OCI-LY7 (cell line): ENCODE results near the gene LCN12. TPM values are rescaled to one million over a fixed set of nuclear protein-coding genes. Genes with fewer than 3 reads are reported as not detected.

Experiments used
- BruUV-seq: library from RNA; stranded (reverse); fragments of 400-500 nt; replicated peaks from 2 replicates; lab custom pipeline; 2021; lab: Mats Ljungman, UMichigan
- CTCF ChIA-PET: fragments of 300-600 bp; sonication (Branson Sonifier 250); formaldehyde crosslinking; loops from one replicate; lab custom pipeline; 2022; ENCODE audit warnings: antibody characterized with exemption; ENCODE audit not compliant: unreplicated experiment; lab: Charles Lee
- POLR2A ChIA-PET: fragments of 300-600 bp; sonication (Branson Sonifier 250); formaldehyde crosslinking; loops from one replicate; lab custom pipeline; 2022; ENCODE audit warnings: antibody characterized with exemption; lab: Charles Lee
- DNase-seq: peaks from one replicate; pipeline ENCODE4 v3.0.0-alpha.2; 2015; ENCODE audit warnings: low spot score
- H2AFZ ChIP-seq: fragments of 200-600 bp; sonication (generic), shearing (Covaris generic); 2 replicates; pipeline ENCODE4 v1.6.1; 2014; ENCODE audit warnings: mild to moderate bottlenecking, antibody characterized with exemption, low read length, moderate library complexity
- H3K27ac ChIP-seq: fragments of 200-600 bp; sonication (generic); 2 replicates; pipeline ENCODE4 v1.5.1; 2014; ENCODE audit warnings: mixed run types, low read depth, mild to moderate bottlenecking, moderate library complexity, low read length, inconsistent platforms; ENCODE audit not compliant: poor library complexity, severe bottlenecking
- H3K36me3 ChIP-seq: fragments of 200-600 bp; sonication (generic); 2 replicates; pipeline ENCODE4 v1.6.1; 2014; ENCODE audit warnings: mild to moderate bottlenecking, antibody characterized with exemption, low read length, moderate library complexity, mixed read lengths; ENCODE audit not compliant: insufficient read depth
- H3K4me1 ChIP-seq: fragments of 200-600 bp; sonication (generic); 2 replicates; pipeline ENCODE4 v1.5.1; 2014; ENCODE audit warnings: mild to moderate bottlenecking, low read length; ENCODE audit not compliant: insufficient read depth, poor library complexity, severe bottlenecking
- H3K4me2 ChIP-seq: fragments of 200-600 bp; sonication (generic); 2 replicates; pipeline ENCODE4 v1.6.1; 2014; ENCODE audit warnings: mild to moderate bottlenecking, low read length
- H3K4me3 ChIP-seq: fragments of 200-600 bp; sonication (generic); 2 replicates; pipeline ENCODE4 v1.5.1; 2014; ENCODE audit warnings: mild to moderate bottlenecking, low read depth, low read length; ENCODE audit not compliant: poor library complexity, severe bottlenecking
- H3K79me2 ChIP-seq: fragments of 200-600 bp; sonication (generic); 2 replicates; pipeline ENCODE4 v1.6.1; 2016; ENCODE audit warnings: low read depth, mild to moderate bottlenecking, low read length, moderate library complexity, mixed read lengths; ENCODE audit not compliant: insufficient read depth
- H3K9me2 ChIP-seq: fragments of 200-600 bp; sonication (generic); 2 replicates; pipeline ENCODE4 v1.6.1; 2016; ENCODE audit warnings: mild to moderate bottlenecking, low read length, mixed read lengths; ENCODE audit not compliant: insufficient read depth
- H3K9me3 ChIP-seq: fragments of 200-600 bp; sonication (generic); 2 replicates; pipeline ENCODE4 v1.6.1; 2014; ENCODE audit warnings: mild to moderate bottlenecking, mixed run types, low read length, mixed read lengths
- H4K20me1 ChIP-seq: fragments of 200-600 bp; sonication (generic); 2 replicates; pipeline ENCODE4 v1.6.1; 2014; ENCODE audit warnings: mild to moderate bottlenecking, antibody characterized with exemption, low read length, moderate library complexity, mixed read lengths; ENCODE audit not compliant: insufficient read depth
- EZH2phosphoT487 ChIP-seq: fragments of 200-600 bp; sonication (generic); IDR thresholded peaks from 2 replicates; pipeline ENCODE4 v1.6.1; 2018; ENCODE audit warnings: low read depth, borderline replicate concordance, mild to moderate bottlenecking, mixed run types, antibody characterized with exemption, low read length, moderate library complexity, mixed read lengths
- intact Hi-C: fragments of 100-400 bp; cut with micrococcal nuclease; formaldehyde crosslinking; loops from one replicate; pipeline ENCODE4 v1.10.0; 2022; ENCODE audit not compliant: unreplicated experiment
- total RNA-seq, 2 experiments: library from RNA; depleted of rRNA in 1 of 2; stranded (reverse); fragments of >200 nt in 1 of 2; shearing (Covaris generic) in 1 of 2; gene quantifications; 2 replicates each; pipeline ENCODE4 v1.2.3, GENCODE V29; 2014 to 2022
- TF ChIP-seq, protein P1 (sequence below): fragments of 200-600 bp; sonication (generic); conservative IDR thresholded peaks from 2 replicates; pipeline ENCODE4 v1.5.1; 2014; ENCODE audit warnings: mild to moderate bottlenecking, antibody characterized with exemption, low read length, moderate library complexity, mixed read lengths

Gene LCN12
- total RNA-seq, 2 experiments from 2014 or later: 0.95 to 3.7 TPM

DNA sequence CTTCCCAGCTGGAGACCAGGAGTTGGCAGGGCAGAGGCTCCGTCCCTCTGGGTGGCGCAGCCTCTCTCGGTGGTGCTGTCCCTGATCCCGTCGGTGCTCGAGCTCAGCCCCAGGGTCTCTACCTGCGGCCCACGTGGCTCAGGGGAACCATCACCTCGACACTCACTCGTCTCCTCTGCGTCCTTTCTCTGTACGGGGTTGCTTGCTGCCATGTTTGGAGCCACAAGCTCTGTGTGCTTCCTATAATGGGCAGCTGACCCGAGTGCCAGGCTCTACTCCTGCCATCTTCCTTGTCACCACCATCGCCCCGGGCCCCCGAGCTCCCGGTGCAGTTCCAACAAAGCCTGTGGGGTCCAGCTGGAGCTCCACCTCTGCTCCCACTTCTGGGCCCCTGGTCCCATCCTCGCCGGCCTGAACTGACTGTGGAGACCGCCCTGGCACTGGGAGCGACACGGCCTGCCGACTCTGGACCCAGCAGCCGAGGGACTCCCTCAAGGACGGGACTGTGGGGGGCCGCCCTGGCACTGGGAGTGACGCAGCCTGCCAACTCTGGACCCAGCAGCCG is 12.6 kb upstream of the LCN12 start:
- DNase-seq: no peak
- H3K27ac ChIP-seq: no peak overlapping the region
- TF ChIP-seq EZH2phosphoT487: no peak
- TF ChIP-seq, protein P1, sequence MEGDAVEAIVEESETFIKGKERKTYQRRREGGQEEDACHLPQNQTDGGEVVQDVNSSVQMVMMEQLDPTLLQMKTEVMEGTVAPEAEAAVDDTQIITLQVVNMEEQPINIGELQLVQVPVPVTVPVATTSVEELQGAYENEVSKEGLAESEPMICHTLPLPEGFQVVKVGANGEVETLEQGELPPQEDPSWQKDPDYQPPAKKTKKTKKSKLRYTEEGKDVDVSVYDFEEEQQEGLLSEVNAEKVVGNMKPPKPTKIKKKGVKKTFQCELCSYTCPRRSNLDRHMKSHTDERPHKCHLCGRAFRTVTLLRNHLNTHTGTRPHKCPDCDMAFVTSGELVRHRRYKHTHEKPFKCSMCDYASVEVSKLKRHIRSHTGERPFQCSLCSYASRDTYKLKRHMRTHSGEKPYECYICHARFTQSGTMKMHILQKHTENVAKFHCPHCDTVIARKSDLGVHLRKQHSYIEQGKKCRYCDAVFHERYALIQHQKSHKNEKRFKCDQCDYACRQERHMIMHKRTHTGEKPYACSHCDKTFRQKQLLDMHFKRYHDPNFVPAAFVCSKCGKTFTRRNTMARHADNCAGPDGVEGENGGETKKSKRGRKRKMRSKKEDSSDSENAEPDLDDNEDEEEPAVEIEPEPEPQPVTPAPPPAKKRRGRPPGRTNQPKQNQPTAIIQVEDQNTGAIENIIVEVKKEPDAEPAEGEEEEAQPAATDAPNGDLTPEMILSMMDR: no peak
- H3K79me2 ChIP-seq: peaks cover 10% of the 10 kb centered on the region; the same call in 1 of the 2 replicates
- H3K9me2 ChIP-seq: no peaks in the 10 kb centered on the region
- intact Hi-C loops: no loop called here
- peaks cover 22% of the 10 kb centered on the region for H3K4me1 ChIP-seq
- BruUV-seq: no TSS peak
- no peaks in the 10 kb centered on the region for H4K20me1 ChIP-seq
- CTCF ChIA-PET: no interaction called here
- POLR2A ChIA-PET: no interaction called here
- H3K36me3 ChIP-seq: peaks cover 55% of the 10 kb centered on the region
- H3K4me2 ChIP-seq: no peak overlapping the region
- no peak overlapping the region for H3K4me3 ChIP-seq
- H3K9me3 ChIP-seq: no peaks in the 10 kb centered on the region
- H2AFZ ChIP-seq: no peak overlapping the region

DNA sequence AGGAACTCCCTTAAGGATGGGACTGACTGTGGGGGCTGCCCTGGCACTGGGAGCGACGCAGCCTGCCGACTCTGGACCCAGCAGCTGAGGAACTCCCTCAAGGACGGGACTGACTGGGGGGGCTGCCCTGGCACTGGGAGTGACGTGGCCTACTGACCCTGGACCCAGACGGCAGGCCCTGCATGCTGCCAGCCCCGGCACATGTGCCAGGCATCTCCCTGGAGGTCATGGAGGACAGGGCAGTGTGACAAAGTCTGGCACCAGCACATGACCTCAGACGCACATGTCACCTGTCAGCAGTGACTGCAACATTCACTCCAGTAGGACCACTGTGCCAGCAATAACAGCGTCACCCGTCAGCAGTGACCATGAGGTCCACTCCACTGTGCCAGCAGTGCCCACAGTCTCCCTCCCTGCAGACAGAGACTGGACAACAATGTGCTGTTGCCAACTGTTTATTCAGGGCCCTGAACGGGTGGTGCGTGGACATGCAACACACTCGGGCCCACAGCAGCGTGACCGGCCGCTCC is 12.0 kb upstream of the LCN12 start:
- Histone ChIP-seq H3K4me2 (no peak overlapping the region), H3K27ac (no peak overlapping the region), H3K79me2 (peaks cover 10% of the 10 kb centered on the region; the same call in 1 of the 2 replicates), H4K20me1 (no peaks in the 10 kb centered on the region), H2AFZ (no peak overlapping the region), H3K9me3 (no peaks in the 10 kb centered on the region), H3K36me3 (peaks cover 52% of the 10 kb centered on the region), H3K9me2 (no peaks in the 10 kb centered on the region), H3K4me3 (no peak overlapping the region), H3K4me1 (peaks cover 21% of the 10 kb centered on the region)
- intact Hi-C loops: no loop called here
- DNase-seq: no peak
- no TSS peak for BruUV-seq
- ChIA-PET CTCF (no interaction called here), POLR2A (no interaction called here)
- TF ChIP-seq EZH2phosphoT487: no peak
- TF ChIP-seq, protein P1: no peak

DNA sequence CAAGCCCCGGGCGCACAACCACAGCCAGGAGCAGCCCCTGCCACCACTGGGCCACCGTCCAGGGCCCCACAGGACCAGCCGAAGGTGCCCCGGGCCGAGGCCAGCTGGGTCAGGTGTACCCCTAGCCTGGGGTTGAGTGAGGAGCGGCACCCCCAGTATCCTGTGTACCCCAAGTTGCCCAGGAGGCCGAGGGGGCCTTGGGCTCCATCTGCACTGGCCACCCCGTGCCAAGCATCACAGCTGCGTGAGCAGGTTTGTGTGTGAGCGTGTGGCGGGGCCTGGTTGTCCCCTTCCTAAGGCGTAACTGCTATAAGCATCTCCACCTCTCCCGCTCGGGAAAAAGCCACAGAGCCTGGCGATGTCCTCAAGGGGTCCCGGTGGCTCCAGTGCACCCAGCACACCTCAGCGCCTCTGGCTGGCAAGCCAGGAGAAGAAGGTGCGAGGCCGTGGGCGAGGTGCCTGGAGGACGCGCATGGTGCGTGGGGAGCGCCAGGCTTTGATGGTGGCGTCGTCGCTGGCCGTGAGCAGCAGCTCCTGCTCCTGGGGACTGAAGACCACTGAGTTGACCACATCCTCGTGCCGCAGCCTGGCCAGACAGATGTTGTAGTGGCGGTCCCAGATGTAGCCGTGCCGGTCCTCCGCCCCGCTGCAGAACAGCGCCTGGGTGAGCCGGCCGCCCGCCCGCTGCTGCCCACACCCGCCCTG is 11.4 kb upstream of the LCN12 start:
- intact Hi-C loops: no loop called here

More for the DNA sequence above, 11.4 kb upstream of the LCN12 start:
- no peak for DNase-seq
- Histone ChIP-seq H2AFZ (no peak overlapping the region), H3K4me3 (no peak overlapping the region), H3K4me1 (peaks cover 17% of the 10 kb centered on the region), H3K9me2 (no peaks in the 10 kb centered on the region), H3K4me2 (no peak overlapping the region), H3K79me2 (peaks cover 10% of the 10 kb centered on the region; the same call in 1 of the 2 replicates), H3K9me3 (no peaks in the 10 kb centered on the region), H3K27ac (no peak overlapping the region), H3K36me3 (peaks cover 52% of the 10 kb centered on the region), H4K20me1 (no peaks in the 10 kb centered on the region)
- TF ChIP-seq EZH2phosphoT487: no peak
- TF ChIP-seq, protein P1: no peak
- POLR2A ChIA-PET: no interaction called here
- CTCF ChIA-PET: no interaction called here
- BruUV-seq: TSS peak; percentile 54
